DOHH2 (cell line): Measurements from ENCODE around the gene CNTNAP2.

Experiments
- EZH2phosphoT487 ChIP-seq: fragments of 200-600 bp; sonication (generic); IDR thresholded peaks from 2 replicates; pipeline ENCODE4 v1.6.1; 2017; ENCODE audit warnings: borderline replicate concordance, mild to moderate bottlenecking, antibody characterized with exemption, low read length, moderate library complexity, mixed read lengths
- TF ChIP-seq, protein P1 (sequence below): fragments of 200-600 bp; sonication (generic); IDR thresholded peaks from one replicate; pipeline ENCODE4 v1.5.1; 2014; ENCODE audit warnings: antibody characterized with exemption, mild to moderate bottlenecking, low read depth, low read length; ENCODE audit not compliant: poor library complexity, severe bottlenecking

DNA sequence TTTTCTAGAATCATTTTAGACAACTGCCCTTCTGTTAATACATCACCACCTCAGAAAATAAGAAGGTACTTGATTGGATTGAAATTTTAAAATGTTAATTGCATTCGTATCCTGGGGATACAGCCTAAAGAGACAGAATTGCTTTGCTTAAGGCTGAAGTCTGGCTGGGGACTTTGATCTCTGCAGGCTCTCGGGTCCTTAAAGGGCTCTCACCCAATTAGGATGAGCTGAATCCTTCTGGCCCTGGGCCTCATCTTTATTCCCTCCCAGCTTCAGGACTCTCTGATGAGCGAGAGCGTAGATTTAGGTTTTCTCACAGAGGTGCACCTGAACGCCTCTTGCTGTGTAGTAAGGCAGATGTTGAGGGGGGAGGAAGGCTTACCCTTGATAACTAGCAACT is 1998.7 kb downstream of the CNTNAP2 start:
- TF ChIP-seq, protein P1, sequence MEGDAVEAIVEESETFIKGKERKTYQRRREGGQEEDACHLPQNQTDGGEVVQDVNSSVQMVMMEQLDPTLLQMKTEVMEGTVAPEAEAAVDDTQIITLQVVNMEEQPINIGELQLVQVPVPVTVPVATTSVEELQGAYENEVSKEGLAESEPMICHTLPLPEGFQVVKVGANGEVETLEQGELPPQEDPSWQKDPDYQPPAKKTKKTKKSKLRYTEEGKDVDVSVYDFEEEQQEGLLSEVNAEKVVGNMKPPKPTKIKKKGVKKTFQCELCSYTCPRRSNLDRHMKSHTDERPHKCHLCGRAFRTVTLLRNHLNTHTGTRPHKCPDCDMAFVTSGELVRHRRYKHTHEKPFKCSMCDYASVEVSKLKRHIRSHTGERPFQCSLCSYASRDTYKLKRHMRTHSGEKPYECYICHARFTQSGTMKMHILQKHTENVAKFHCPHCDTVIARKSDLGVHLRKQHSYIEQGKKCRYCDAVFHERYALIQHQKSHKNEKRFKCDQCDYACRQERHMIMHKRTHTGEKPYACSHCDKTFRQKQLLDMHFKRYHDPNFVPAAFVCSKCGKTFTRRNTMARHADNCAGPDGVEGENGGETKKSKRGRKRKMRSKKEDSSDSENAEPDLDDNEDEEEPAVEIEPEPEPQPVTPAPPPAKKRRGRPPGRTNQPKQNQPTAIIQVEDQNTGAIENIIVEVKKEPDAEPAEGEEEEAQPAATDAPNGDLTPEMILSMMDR = no peak
- no peak for TF ChIP-seq EZH2phosphoT487
